ENCODE data around the gene MALRD1. TPM values are rescaled to one million over a fixed set of nuclear protein-coding genes. Genes with fewer than 3 reads are reported as not detected.

MALRD1 gene
- total RNA-seq, 1 donor from 2014 or later = 0.11 TPM

- H3K27me3 ChIP-seq = no peaks in the 10 kb centered on the region
- no peak overlapping the region for H3K4me3 Mint-ChIP-seq
- no peak overlapping the region for H3K27ac Mint-ChIP-seq
- no peaks in the 10 kb centered on the region for H3K4me1 Mint-ChIP-seq
- H3K4me1 ChIP-seq = no peaks in the 10 kb centered on the region
- H3K4me2 ChIP-seq = no peak overlapping the region
- no peaks in the 10 kb centered on the region for H3F3A ChIP-seq (ENCODE audit: low read depth)
- H3K36me3 Mint-ChIP-seq = no peaks in the 10 kb centered on the region
- H4K20me1 ChIP-seq (ENCODE audit: low read depth) = no peaks in the 10 kb centered on the region
- no peak for TF ChIP-seq EZH2 (IDR thresholded peaks at IDR 0.05)
- no peak for TF ChIP-seq CTCF (IDR thresholded peaks at IDR 0.05)
- TF ChIP-seq EZH2phosphoT487 (IDR thresholded peaks at IDR 0.05) = no peak
- no peak overlapping the region for H3K27ac ChIP-seq
- DNase-seq (ENCODE audit: low spot score) = no peak
- no peaks in the 10 kb centered on the region for H3K36me3 ChIP-seq
- H3K27me3 Mint-ChIP-seq (ENCODE audit: insufficient read depth, low read depth) = no peaks in the 10 kb centered on the region
- no peaks in the 10 kb centered on the region for H3K9me3 ChIP-seq (ENCODE audit: low read depth)
- H3K4me3 ChIP-seq = no peak overlapping the region
- H3K9me3 Mint-ChIP-seq = peaks cover 2% of the 10 kb centered on the region
- H2AFZ ChIP-seq (replicated peaks) = peak overlapping the region; percentile 86
- no peak overlapping the region for H3K9ac ChIP-seq
- no peaks in the 10 kb centered on the region for H3K79me2 ChIP-seq (ENCODE audit: low read depth)
Measured at GRCh38 chr10:19777806-19778205, 729.2 kb downstream of the MALRD1 start.

- H3K4me3 Mint-ChIP-seq = no peak overlapping the region
- H3K4me2 ChIP-seq = no peak overlapping the region
- no peak overlapping the region for H3K4me3 ChIP-seq
- H3K36me3 Mint-ChIP-seq = no peaks in the 10 kb centered on the region
- H3K4me1 ChIP-seq = no peaks in the 10 kb centered on the region
- no peak overlapping the region for H3K27ac Mint-ChIP-seq
- H3K9ac ChIP-seq = no peak overlapping the region
- no peaks in the 10 kb centered on the region for H3F3A ChIP-seq (ENCODE audit: low read depth)
- no peaks in the 10 kb centered on the region for H3K79me2 ChIP-seq (ENCODE audit: low read depth)
- H3K36me3 ChIP-seq = no peaks in the 10 kb centered on the region
- no peaks in the 10 kb centered on the region for H3K9me3 Mint-ChIP-seq
- H3K27me3 ChIP-seq = no peaks in the 10 kb centered on the region
- no peaks in the 10 kb centered on the region for H3K4me1 Mint-ChIP-seq
- H3K27ac ChIP-seq = no peak overlapping the region
- no peaks in the 10 kb centered on the region for H3K9me3 ChIP-seq (ENCODE audit: low read depth)
- H2AFZ ChIP-seq (replicated peaks) = no peak overlapping the region
- no peak for DNase-seq (ENCODE audit: low spot score)
- H4K20me1 ChIP-seq (ENCODE audit: low read depth) = no peaks in the 10 kb centered on the region
- TF ChIP-seq CTCF (IDR thresholded peaks at IDR 0.05) = no peak
- TF ChIP-seq EZH2phosphoT487 (IDR thresholded peaks at IDR 0.05) = no peak
- no peak for TF ChIP-seq EZH2 (IDR thresholded peaks at IDR 0.05)
- no peaks in the 10 kb centered on the region for H3K27me3 Mint-ChIP-seq (ENCODE audit: insufficient read depth, low read depth)
Measured at GRCh38 chr10:19778996-19779395, 730.4 kb downstream of the MALRD1 start.

- no peak overlapping the region for H3K27ac ChIP-seq
- H3K36me3 ChIP-seq = no peaks in the 10 kb centered on the region
- no peak for TF ChIP-seq CTCF (IDR thresholded peaks at IDR 0.05)
- no peak for TF ChIP-seq EZH2phosphoT487 (IDR thresholded peaks at IDR 0.05)
- TF ChIP-seq EZH2 (IDR thresholded peaks at IDR 0.05) = no peak
- no peaks in the 10 kb centered on the region for H3F3A ChIP-seq (ENCODE audit: low read depth)
- Mint-ChIP-seq H3K4me1 (no peaks in the 10 kb centered on the region), H3K36me3 (no peaks in the 10 kb centered on the region), H3K27me3 (ENCODE audit: insufficient read depth, low read depth) (no peaks in the 10 kb centered on the region), H3K9me3 (no peaks in the 10 kb centered on the region), H3K4me3 (no peak overlapping the region), H3K27ac (no peak overlapping the region)
- no peaks in the 10 kb centered on the region for H3K79me2 ChIP-seq (ENCODE audit: low read depth)
- H3K4me1 ChIP-seq = no peaks in the 10 kb centered on the region
- no peak overlapping the region for H3K4me3 ChIP-seq
- H3K9ac ChIP-seq = no peak overlapping the region
- no peaks in the 10 kb centered on the region for H3K9me3 ChIP-seq (ENCODE audit: low read depth)
- no peak overlapping the region for H3K4me2 ChIP-seq
- no peaks in the 10 kb centered on the region for H3K27me3 ChIP-seq
- no peak for DNase-seq (ENCODE audit: low spot score)
- H4K20me1 ChIP-seq (ENCODE audit: low read depth) = no peaks in the 10 kb centered on the region
- H2AFZ ChIP-seq (replicated peaks) = no peak overlapping the region
Measured at GRCh38 chr10:19782430-19783089, 734.0 kb downstream of the MALRD1 start.

Data from neural progenitor cell (in vitro differentiated cells).